ENCODE measurements around the gene RNF144B.

GRCh38 chr6:18352001-18352400 lies 35.1 kb upstream of the RNF144B start:
- TF ChIP-seq CTCF (IDR thresholded peaks at IDR 0.05 in 4 of 5, conservative IDR thresholded peaks at IDR 0.05 in 1 of 5) (no peak), POLR2A (IDR thresholded peaks at IDR 0.05) (no peak)
